Keratinocyte (primary cell): ENCODE measurements around the gene HSD11B2.

Experiments
- EZH2 ChIP-seq: IDR thresholded peaks from one replicate; pipeline ENCODE4 v1.6.1; 2012; ENCODE audit warnings: inconsistent platforms, mild to moderate bottlenecking, low read length, moderate library complexity
- TF ChIP-seq, protein P1 (sequence below), 3 experiments: IDR thresholded peaks in 1 of 3; conservative IDR thresholded peaks in 1 of 3; optimal IDR thresholded peaks in 1 of 3; 2 replicates in 2 of 3; 3 replicates in 1 of 3; pipeline versions ENCODE3 to v1.5.1; 2011; ENCODE audit warnings: low read length in 3 of 3, mild to moderate bottlenecking in 3 of 3, moderate library complexity in 2 of 3, control low read depth in 1 of 3, inconsistent platforms in 1 of 3; ENCODE audit not compliant: insufficient read depth in 2 of 3; ENCODE audit errors: extremely low read depth in 1 of 3

DNA sequence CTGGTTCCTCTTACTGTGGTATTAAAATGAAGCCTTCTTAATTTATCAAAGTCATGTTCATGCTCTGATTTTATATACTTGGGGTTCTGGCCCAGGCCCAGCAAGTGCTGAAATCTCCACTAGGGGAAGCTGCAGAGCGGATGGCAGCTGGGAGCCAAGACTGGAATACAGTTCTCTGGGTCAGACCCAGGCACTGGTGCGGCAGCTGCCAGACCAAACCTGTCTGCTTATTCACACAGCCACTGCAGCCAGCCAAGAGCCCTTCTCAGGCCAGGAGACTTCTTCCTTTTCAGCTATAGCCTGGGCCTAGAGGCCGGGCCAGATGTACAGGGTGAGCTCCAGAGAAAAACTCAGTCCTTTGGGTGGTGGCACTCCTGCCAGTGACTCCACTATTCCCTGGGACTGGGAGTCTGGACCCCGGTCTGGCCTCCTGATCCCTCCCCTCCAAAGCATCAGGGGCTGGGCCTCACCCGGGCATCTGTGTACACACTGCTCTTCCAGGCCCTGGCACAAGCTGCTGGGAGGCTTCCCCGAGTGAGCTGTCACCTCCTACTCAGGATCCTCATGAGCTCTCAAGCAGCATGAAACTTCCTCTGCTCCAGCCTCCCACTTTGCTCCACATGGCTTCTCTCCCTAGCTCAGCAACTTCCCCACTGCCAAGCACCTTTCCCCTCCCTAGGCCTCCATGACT lies 25.6 kb downstream of the HSD11B2 start:
- TF ChIP-seq, protein P1, sequence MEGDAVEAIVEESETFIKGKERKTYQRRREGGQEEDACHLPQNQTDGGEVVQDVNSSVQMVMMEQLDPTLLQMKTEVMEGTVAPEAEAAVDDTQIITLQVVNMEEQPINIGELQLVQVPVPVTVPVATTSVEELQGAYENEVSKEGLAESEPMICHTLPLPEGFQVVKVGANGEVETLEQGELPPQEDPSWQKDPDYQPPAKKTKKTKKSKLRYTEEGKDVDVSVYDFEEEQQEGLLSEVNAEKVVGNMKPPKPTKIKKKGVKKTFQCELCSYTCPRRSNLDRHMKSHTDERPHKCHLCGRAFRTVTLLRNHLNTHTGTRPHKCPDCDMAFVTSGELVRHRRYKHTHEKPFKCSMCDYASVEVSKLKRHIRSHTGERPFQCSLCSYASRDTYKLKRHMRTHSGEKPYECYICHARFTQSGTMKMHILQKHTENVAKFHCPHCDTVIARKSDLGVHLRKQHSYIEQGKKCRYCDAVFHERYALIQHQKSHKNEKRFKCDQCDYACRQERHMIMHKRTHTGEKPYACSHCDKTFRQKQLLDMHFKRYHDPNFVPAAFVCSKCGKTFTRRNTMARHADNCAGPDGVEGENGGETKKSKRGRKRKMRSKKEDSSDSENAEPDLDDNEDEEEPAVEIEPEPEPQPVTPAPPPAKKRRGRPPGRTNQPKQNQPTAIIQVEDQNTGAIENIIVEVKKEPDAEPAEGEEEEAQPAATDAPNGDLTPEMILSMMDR (optimal IDR thresholded peaks at IDR 0.05 in 1 of 3, IDR thresholded peaks at IDR 0.05 in 1 of 3, conservative IDR thresholded peaks at IDR 0.05 in 1 of 3; ENCODE audit: extremely low read depth in 1 of 3, insufficient read depth in 2 of 3, low read length in 3 of 3): peak; percentile 49 to 76 (median 75)
- no peak for TF ChIP-seq EZH2
